MCF 10A (cell line): Measurements from ENCODE around the gene YPEL2. TPM values are rescaled to one million over a fixed set of nuclear protein-coding genes. Genes with fewer than 3 reads are reported as not detected.
A peak's percentile ranks its signal among the peaks of the same experiment; 100 is the strongest.

Source experiments
- BruUV-seq: library from RNA; stranded (reverse); fragments of 400-500 nt; replicated peaks from 2 replicates; lab custom pipeline; 2021; lab: Mats Ljungman, UMichigan
- CTCF ChIA-PET: fragments of 300-600 bp; sonication (Branson Sonifier 250); formaldehyde crosslinking; extraction: SDS; loops from one replicate; lab custom pipeline; 2021; ENCODE audit warnings: antibody characterized with exemption, inconsistent platforms; lab: Yijun Ruan, JAX
- POLR2A ChIA-PET: fragments of 300-600, 350-650 bp; sonication (Branson Sonifier 250); formaldehyde crosslinking; extraction: SDS; loops from one replicate; lab custom pipeline; 2020; ENCODE audit warnings: antibody characterized with exemption, inconsistent platforms; lab: Yijun Ruan, JAX
- DNase-seq: peaks from one replicate; pipeline ENCODE4 v3.0.0-alpha.2; 2018; ENCODE audit not compliant: unreplicated experiment
- H3K27ac Mint-ChIP-seq: one replicate; pipeline ENCODE4 v1.8.0; 2022; ENCODE audit warnings: mild to moderate bottlenecking, low read depth, mixed read lengths; ENCODE audit not compliant: unreplicated experiment
- H3K27me3 Mint-ChIP-seq: one replicate; pipeline ENCODE4 v1.8.0; 2022; ENCODE audit warnings: mixed read lengths; ENCODE audit not compliant: insufficient read depth, unreplicated experiment
- H3K36me3 Mint-ChIP-seq: one replicate; pipeline ENCODE4 v1.8.0; 2022; ENCODE audit warnings: mild to moderate bottlenecking, moderate library complexity, mixed read lengths; ENCODE audit not compliant: insufficient read depth, unreplicated experiment
- H3K4me1 Mint-ChIP-seq: one replicate; pipeline ENCODE4 v1.8.0; 2022; ENCODE audit warnings: mixed read lengths; ENCODE audit not compliant: insufficient read depth, unreplicated experiment
- H3K4me3 Mint-ChIP-seq: one replicate; pipeline ENCODE4 v1.8.0; 2022; ENCODE audit warnings: mild to moderate bottlenecking, moderate library complexity, mixed read lengths; ENCODE audit not compliant: unreplicated experiment
- H3K9me3 Mint-ChIP-seq: one replicate; pipeline ENCODE4 v1.8.0; 2022; ENCODE audit warnings: mixed read lengths; ENCODE audit not compliant: unreplicated experiment
- intact Hi-C: fragments of 100-400 bp; cut with micrococcal nuclease; formaldehyde crosslinking; loops from 2 replicates; pipeline ENCODE4 v1.14.1; 2022
- total RNA-seq: library from RNA; stranded (reverse); gene quantifications from 2 replicates; pipeline ENCODE4 v1.2.3, GENCODE V29; 2022
- TF ChIP-seq, protein P1 (sequence below): fragments of 200-600 bp; IDR thresholded peaks from one replicate; pipeline ENCODE4 v1.8.0; 2022; ENCODE audit warnings: antibody characterized with exemption, mild to moderate bottlenecking; ENCODE audit not compliant: unreplicated experiment

YPEL2 gene
- total RNA-seq, 1 experiment from 2014 or later, result 2.1 TPM

DNA sequence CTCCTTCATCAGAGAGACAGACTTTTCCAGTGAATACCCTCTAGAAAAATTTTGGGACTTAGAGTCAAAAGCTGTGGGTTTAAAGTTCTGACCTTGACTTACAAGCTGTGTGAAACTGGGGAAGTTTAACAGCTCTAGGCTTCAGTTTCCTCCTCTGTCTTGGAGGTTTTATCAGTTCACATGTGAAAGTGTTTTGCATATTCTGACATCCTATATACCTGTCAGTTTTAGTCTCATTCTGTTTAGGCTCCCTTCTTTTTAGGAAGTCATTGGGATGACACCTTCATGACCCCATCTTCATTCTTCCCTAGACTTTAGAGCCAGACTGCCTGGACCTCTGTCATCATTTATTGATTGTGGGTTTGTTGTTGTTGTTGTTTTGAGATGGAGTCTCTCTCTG lies 44.4 kb downstream of the YPEL2 start:
- ChIA-PET POLR2A (interaction anchor here (2.0 kb wide), 1 partner anchor 13 kb away, joined by 6 read pairs; no protein-coding TSS in a partner anchor), CTCF (interaction anchor here (0.6 kb wide), 1 partner anchor 56 kb away, joined by 4 read pairs; no protein-coding TSS in a partner anchor)
- TF ChIP-seq, protein P1, sequence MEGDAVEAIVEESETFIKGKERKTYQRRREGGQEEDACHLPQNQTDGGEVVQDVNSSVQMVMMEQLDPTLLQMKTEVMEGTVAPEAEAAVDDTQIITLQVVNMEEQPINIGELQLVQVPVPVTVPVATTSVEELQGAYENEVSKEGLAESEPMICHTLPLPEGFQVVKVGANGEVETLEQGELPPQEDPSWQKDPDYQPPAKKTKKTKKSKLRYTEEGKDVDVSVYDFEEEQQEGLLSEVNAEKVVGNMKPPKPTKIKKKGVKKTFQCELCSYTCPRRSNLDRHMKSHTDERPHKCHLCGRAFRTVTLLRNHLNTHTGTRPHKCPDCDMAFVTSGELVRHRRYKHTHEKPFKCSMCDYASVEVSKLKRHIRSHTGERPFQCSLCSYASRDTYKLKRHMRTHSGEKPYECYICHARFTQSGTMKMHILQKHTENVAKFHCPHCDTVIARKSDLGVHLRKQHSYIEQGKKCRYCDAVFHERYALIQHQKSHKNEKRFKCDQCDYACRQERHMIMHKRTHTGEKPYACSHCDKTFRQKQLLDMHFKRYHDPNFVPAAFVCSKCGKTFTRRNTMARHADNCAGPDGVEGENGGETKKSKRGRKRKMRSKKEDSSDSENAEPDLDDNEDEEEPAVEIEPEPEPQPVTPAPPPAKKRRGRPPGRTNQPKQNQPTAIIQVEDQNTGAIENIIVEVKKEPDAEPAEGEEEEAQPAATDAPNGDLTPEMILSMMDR, result no peak
- no peak for DNase-seq
- Mint-ChIP-seq H3K4me3 (no peak overlapping the region), H3K9me3 (no peaks in the 10 kb centered on the region), H3K36me3 (peaks cover 4% of the 10 kb centered on the region), H3K27me3 (no peaks in the 10 kb centered on the region), H3K4me1 (peaks cover 37% of the 10 kb centered on the region), H3K27ac (no peak overlapping the region)
- intact Hi-C loops, result no loop called here
- no TSS peak for BruUV-seq

DNA sequence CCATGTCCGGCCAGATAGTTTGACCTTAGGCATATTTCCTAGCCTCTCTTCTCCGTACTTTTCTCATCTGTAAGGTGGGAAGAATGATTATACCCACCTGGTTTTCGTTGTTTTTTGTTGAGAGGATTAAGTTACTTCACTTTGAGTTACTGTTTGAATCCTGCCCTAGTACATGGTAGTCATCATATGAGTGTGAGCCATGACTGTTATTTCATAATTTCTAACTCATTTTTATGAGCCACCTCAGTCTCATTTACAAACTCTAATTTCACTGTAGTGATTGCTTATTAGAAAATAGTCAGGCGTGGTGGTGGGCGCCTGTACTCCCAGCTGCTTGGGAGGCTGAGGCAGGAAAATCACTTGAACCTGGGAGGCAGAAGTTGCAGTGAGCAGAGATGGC lies 45.1 kb downstream of the YPEL2 start:
- TF ChIP-seq, protein P1, result no peak
- no peak for DNase-seq
- ChIA-PET POLR2A (no interaction called here), CTCF (no interaction called here)
- Mint-ChIP-seq H3K36me3 (peaks cover 4% of the 10 kb centered on the region), H3K4me3 (no peak overlapping the region), H3K27ac (no peak overlapping the region), H3K9me3 (no peaks in the 10 kb centered on the region), H3K4me1 (peaks cover 37% of the 10 kb centered on the region), H3K27me3 (no peaks in the 10 kb centered on the region)
- intact Hi-C loops, result no loop called here
- no TSS peak for BruUV-seq

DNA sequence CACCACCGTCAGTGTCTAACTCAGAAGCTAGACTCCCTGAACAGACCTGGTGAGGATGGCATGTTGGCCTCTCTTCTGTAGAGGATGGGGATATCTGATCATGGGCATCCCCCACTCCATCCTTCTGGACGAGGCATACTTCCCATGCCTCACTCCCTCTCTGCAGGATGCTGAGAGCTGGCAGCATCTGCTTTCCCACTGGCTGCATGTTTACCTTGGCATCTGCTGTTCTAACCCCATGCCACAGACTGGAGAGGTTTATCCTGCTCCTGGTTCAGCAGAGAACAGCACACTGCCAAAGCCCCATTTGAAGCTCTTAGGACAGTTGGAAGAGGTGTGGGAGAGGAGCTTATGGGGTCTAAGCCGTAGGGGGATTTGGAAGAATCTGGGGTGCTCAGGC lies 46.0 kb downstream of the YPEL2 start:
- ChIA-PET POLR2A (no interaction called here), CTCF (no interaction called here)
- DNase-seq, result peak; percentile 59
- TF ChIP-seq, protein P1, result no peak
- intact Hi-C loops, result no loop called here
- Mint-ChIP-seq H3K36me3 (peaks cover 4% of the 10 kb centered on the region), H3K27ac (peak overlapping the region; percentile 31), H3K27me3 (no peaks in the 10 kb centered on the region), H3K4me1 (peaks cover 29% of the 10 kb centered on the region), H3K9me3 (no peaks in the 10 kb centered on the region), H3K4me3 (no peak overlapping the region)
- BruUV-seq, result no TSS peak

DNA sequence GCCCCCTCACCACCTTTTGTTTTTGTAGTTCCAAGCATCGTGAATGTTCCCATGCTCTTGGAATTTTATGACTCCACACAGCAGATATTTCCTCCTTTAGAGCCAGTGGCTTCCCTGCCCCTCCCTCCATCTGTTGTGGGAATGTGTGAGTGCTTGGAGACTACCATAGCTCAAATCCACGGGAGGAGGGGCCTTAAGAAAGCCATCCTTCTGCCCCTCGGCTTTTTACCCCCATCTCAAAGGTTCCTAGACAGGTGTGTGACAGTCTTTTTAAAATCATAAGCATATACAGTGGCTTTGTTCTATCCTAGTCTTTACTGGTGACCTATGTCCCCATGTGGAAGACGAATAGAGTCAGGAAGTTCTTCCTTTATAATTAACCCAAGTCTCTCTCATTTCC lies 47.2 kb downstream of the YPEL2 start:
- intact Hi-C loops, result no loop called here
- H3K9me3 Mint-ChIP-seq, result peaks cover 3% of the 10 kb centered on the region
- peak; percentile 12 for DNase-seq
- H3K36me3 Mint-ChIP-seq, result no peaks in the 10 kb centered on the region
- H3K27ac Mint-ChIP-seq, result no peak overlapping the region
- TF ChIP-seq, protein P1, result no peak
- ChIA-PET CTCF (interaction anchor here (0.6 to 2.5 kb wide), 2 partner anchors 17 to 63 kb away, joined by 3 to 8 read pairs; no protein-coding TSS in a partner anchor), POLR2A (no interaction called here)
- peaks cover 23% of the 10 kb centered on the region for H3K4me1 Mint-ChIP-seq
- H3K4me3 Mint-ChIP-seq, result no peak overlapping the region
- no TSS peak for BruUV-seq
- H3K27me3 Mint-ChIP-seq, result no peaks in the 10 kb centered on the region
